HepG2 (cell line): ENCODE measurements around the gene NAT14. TPM values are rescaled to one million over a fixed set of nuclear protein-coding genes. Genes with fewer than 3 reads are reported as not detected.

Experiments
- ATAC-seq: fragments of 200-7000 bp; cut with Tn5 transposase; 3 replicates; pipeline ENCODE4 v1.9.1; 2020; ENCODE audit warnings: mild to moderate bottlenecking, moderate library complexity
- BruUV-seq: library from RNA; stranded (reverse); fragments of 400-500 nt; replicated peaks from 2 replicates; lab custom pipeline; 2021; lab: Mats Ljungman, UMichigan
- CTCF ChIA-PET: fragments of 300-600 bp; formaldehyde crosslinking; extraction: SDS; loops from one replicate; lab custom pipeline; 2021; ENCODE audit warnings: low total read pairs, inconsistent platforms, low intra/inter-chr PET ratio; lab: Yijun Ruan, JAX
- POLR2A ChIA-PET: fragments of 350-600 bp; sonication (Branson Sonifier 250); formaldehyde crosslinking; loops from one replicate; lab custom pipeline; 2020; ENCODE audit warnings: antibody characterized with exemption, inconsistent platforms; lab: Yijun Ruan, JAX
- DNase-seq: peaks from one replicate; pipeline ENCODE4 v3.0.0-alpha.2; 2015; ENCODE audit warnings: low spot score
- FAIRE-seq: peaks from 3 replicates; lab custom pipeline; 2011; peaks lifted over from hg19 to GRCh38; lab: Jason Lieb, UNC
- H2AFZ ChIP-seq: one replicate; pipeline ENCODE4 v1.6.1; 2011; ENCODE audit warnings: low read length, inconsistent platforms
- H3K27ac ChIP-seq: fragments of 300-600 bp; 3 replicates; pipeline ENCODE4 v1.8.0; 2011; ENCODE audit warnings: mixed run types, mild to moderate bottlenecking, mixed read lengths, low read length, inconsistent platforms; ENCODE audit not compliant: insufficient read depth; ENCODE audit errors: extremely low read length
- H3K27me3 ChIP-seq, 2 experiments: fragments of 200-600 bp in 1 of 2; 2 replicates in 1 of 2; 3 replicates in 1 of 2; pipeline versions ENCODE4 v1.6.0 to v1.8.0; 2011; ENCODE audit warnings: low read length in 2 of 2, mild to moderate bottlenecking in 2 of 2, moderate library complexity in 2 of 2, inconsistent platforms in 1 of 2; ENCODE audit not compliant: insufficient read depth in 2 of 2, control insufficient read depth in 1 of 2
- H3K36me3 ChIP-seq, 2 experiments: fragments of 200-600 bp in 1 of 2; replicated peaks in 1 of 2; 2 replicates in 1 of 2; 3 replicates in 1 of 2; pipeline versions ENCODE4 v1.5.1 to v1.8.0; 2011; ENCODE audit warnings: low read length in 2 of 2, inconsistent platforms in 1 of 2; ENCODE audit not compliant: insufficient read depth in 2 of 2, control insufficient read depth in 1 of 2
- H3K4me1 ChIP-seq: 2 replicates; pipeline ENCODE4 v1.5.1; 2012; ENCODE audit warnings: low read length, inconsistent platforms; ENCODE audit not compliant: insufficient read depth
- H3K4me2 ChIP-seq: 2 replicates; pipeline ENCODE4 v1.6.0; 2011; ENCODE audit warnings: low read depth, low read length, inconsistent platforms
- H3K4me3 ChIP-seq, 3 experiments: fragments of 200-600 bp in 1 of 3; sonication (generic), shearing (Covaris generic) in 1 of 3; replicated peaks in 1 of 3; 2 replicates each; pipeline ENCODE4 v1.5.1; 2011 to 2016; ENCODE audit warnings: low read length in 3 of 3, inconsistent platforms in 2 of 3, low read depth in 2 of 3, mild to moderate bottlenecking in 2 of 3, control low read depth in 1 of 3, mixed read lengths in 1 of 3; ENCODE audit not compliant: insufficient read depth in 1 of 3
- H3K79me2 ChIP-seq: one replicate; pipeline ENCODE4 v1.6.1; 2011; ENCODE audit warnings: low read length, inconsistent platforms; ENCODE audit not compliant: insufficient read depth
- H3K9ac ChIP-seq: 2 replicates; pipeline ENCODE4 v1.6.0; 2011; ENCODE audit warnings: mild to moderate bottlenecking, low read depth, low read length, inconsistent platforms; ENCODE audit not compliant: insufficient read depth
- H3K9me3 ChIP-seq: 2 replicates; pipeline ENCODE4 v1.5.1; 2012; ENCODE audit warnings: mild to moderate bottlenecking, low read length
- H4K20me1 ChIP-seq: 2 replicates; pipeline ENCODE4 v1.6.0; 2011; ENCODE audit warnings: inconsistent platforms, mild to moderate bottlenecking, low read length, moderate library complexity; ENCODE audit not compliant: insufficient read depth
- CSRNP1 ChIP-seq: sonication (generic); formaldehyde crosslinking; IDR thresholded peaks from 2 replicates; pipeline ENCODE4 v1.8.1; 2023; ENCODE audit warnings: mild to moderate bottlenecking, missing genetic modification reagents
- PCBP1 ChIP-seq: fragments of 200-400 bp; formaldehyde crosslinking; IDR thresholded peaks from 2 replicates; pipeline ENCODE4 v1.6.1; 2017; ENCODE audit warnings: mild to moderate bottlenecking, low read depth, low read length, borderline replicate concordance
- RNF219 ChIP-seq: sonication (generic); formaldehyde crosslinking; IDR thresholded peaks from 2 replicates; pipeline ENCODE4 v1.5.0; 2020; ENCODE audit warnings: mild to moderate bottlenecking, missing genetic modification reagents
- YEATS2 ChIP-seq: sonication (generic); formaldehyde crosslinking; IDR thresholded peaks from 2 replicates; pipeline ENCODE4 v1.4.0; 2020; ENCODE audit warnings: missing genetic modification reagents, borderline replicate concordance
- ZBTB4 ChIP-seq: sonication (generic); formaldehyde crosslinking; IDR thresholded peaks from 2 replicates; pipeline ENCODE4 v1.4.0; 2020; ENCODE audit warnings: missing genetic modification reagents, mild to moderate bottlenecking, borderline replicate concordance
- ZFY ChIP-seq: sonication (generic); formaldehyde crosslinking; IDR thresholded peaks from 2 replicates; pipeline ENCODE4 v1.4.0; 2020; ENCODE audit warnings: missing genetic modification reagents
- ZNF709 ChIP-seq: sonication (generic); formaldehyde crosslinking; IDR thresholded peaks from 2 replicates; pipeline ENCODE4 v1.5.0; 2020; ENCODE audit warnings: mild to moderate bottlenecking, missing genetic modification reagents
- ZNF747 ChIP-seq: sonication (generic); formaldehyde crosslinking; IDR thresholded peaks from 2 replicates; pipeline ENCODE4 v1.8.1; 2023; ENCODE audit warnings: missing genetic modification reagents, mild to moderate bottlenecking, borderline replicate concordance
- WGBS: methylation state at CpG from one replicate; pipeline ENCODE4 v1.1.6; 2017; ENCODE audit warnings: low lambda C conversion rate; 5-methylcytosine and 5-hydroxymethylcytosine counted together
- in situ Hi-C: cut with HindIII; loops from 2 replicates; pipeline ENCODE4 v1.10.0; 2017; ENCODE audit warnings: low pct_unique_long_range_greater_than_20kb; ENCODE audit not compliant: extremely low pct_ligation_motif_present
- intact Hi-C: fragments of 100-400 bp; cut with micrococcal nuclease; formaldehyde crosslinking; loops from one replicate; pipeline ENCODE4 v1.10.0; 2022; ENCODE audit not compliant: unreplicated experiment
- polyA plus RNA-seq, 8 experiments: library from polyadenylated mRNA; depleted of rRNA in 3 of 8; stranded (reverse) in 7 of 8; unstranded in 1 of 8; fragments of >200 nt; fragmentation: Illumina TruSeq in 4 of 8; extraction: Trizol in 4 of 8; gene quantifications; 2 replicates each; pipeline versions ENCODE4 v1.2.1 to v1.2.3, GENCODE V29; 2011 to 2016; ENCODE audit warnings: low read depth in 4 of 8, missing spikeins in 1 of 8, mixed read lengths in 1 of 8; ENCODE audit not compliant: insufficient read depth in 1 of 8
- total RNA-seq, 5 experiments: library from RNA; depleted of rRNA; stranded (reverse); fragments of >200 nt; fragmentation: Illumina TruSeq; extraction: Trizol; gene quantifications; 2 replicates each; pipeline ENCODE4 v1.2.3, GENCODE V29; 2016; ENCODE audit warnings: low read depth in 1 of 5

Gene NAT14
- total and polyA plus RNA-seq, 2 of the 13 experiments (the other 11 are each of a cell fraction or from before 2014, with no cell fraction given) = 20.7 to 22.3 TPM

- no peak for TF ChIP-seq RNF219 (CRISPR knock-in tag)
These were observed 1.0 kb upstream of the NAT14 start (continued) for GRCh38 chr19:55483706-55484592.

- Histone ChIP-seq H4K20me1 (no peaks in the 10 kb centered on the region), H3K36me3 (no peaks in the 10 kb centered on the region), H3K4me2 (peak overlapping the region; percentile 91), H3K4me3 (peak overlapping the region; percentile 62 to 79 (median 69)), H3K9me3 (no peaks in the 10 kb centered on the region), H3K4me1 (peaks cover 33% of the 10 kb centered on the region), H2AFZ (no peak overlapping the region), H3K79me2 (no peaks in the 10 kb centered on the region), H3K27me3 (peaks cover 3 to 10% of the 10 kb centered on the region in 2 experiments; a peak in 3 of 5 replicates), H3K9ac (peak overlapping the region; percentile 69), H3K27ac (peak overlapping the region; percentile 33)
- TF ChIP-seq ZNF709 (CRISPR knock-in tag) (no peak), ZNF747 (CRISPR knock-in tag) (0 out of 2 replicates have a peak, but pooled peaks have one; percentile 31), YEATS2 (0 out of 2 replicates have a peak, but pooled peaks have one; percentile 3), CSRNP1 (0 out of 2 replicates have a peak, but pooled peaks have one; percentile 36), ZFY (peak; percentile 36; the same call in 1 of the 2 replicates), PCBP1 (0 out of 2 replicates have a peak, but pooled peaks have one; percentile 19), ZBTB4 (CRISPR knock-in tag) (no peak)
- intact Hi-C loops (no loop called here), in situ Hi-C loops (no loop called here)
- POLR2A ChIA-PET = interaction anchor here (1.6 to 4.3 kb wide), 4 partner anchors 9 to 68 kb away, joined by 3 to 44 read pairs (median 4); partner anchors contain the start of genes ISOC2 and ZNF628
- CTCF ChIA-PET = no interaction called here
- no peak for DNase-seq
- no peak for FAIRE-seq
- 13% methylated on average over 4 of the region's 18 CpGs for WGBS
- BruUV-seq = TSS peak; percentile 67
- no peak; the same call in 2 of the 3 replicates for ATAC-seq
These were observed 537 bp downstream of the NAT14 start for GRCh38 chr19:55485439-55486011.
